Measurements from ENCODE around the gene CCL26.
"Not testable (repeated sequence)": the region's sequence is repeated elsewhere in the genome, so short reads cannot be mapped to it uniquely, and the experiment has no call there.

DNA sequence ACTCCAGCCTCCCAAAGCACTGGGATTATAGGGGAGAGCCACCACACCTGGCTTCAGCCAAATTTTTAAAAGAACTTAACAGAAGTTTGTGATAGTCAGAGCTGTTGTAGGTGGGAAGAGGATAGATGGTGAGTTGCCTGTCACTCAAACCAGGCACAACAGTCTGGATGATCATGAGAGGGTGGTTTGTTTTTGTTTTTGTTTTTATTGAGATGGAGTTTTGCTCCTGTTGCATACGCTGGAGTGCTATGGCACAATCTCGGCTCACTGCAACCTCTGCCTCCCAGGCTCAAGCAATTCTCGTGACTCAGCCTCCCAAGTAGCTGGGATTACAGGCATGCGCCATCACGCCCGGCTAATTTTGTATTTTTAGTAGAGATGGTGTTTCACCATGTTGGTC lies 1.9 kb upstream of the CCL26 start:
- TF ChIP-seq ZNF174 (CRISPR knock-in tag; IDR thresholded peaks at IDR 0.05); CEBPB (tag; IDR thresholded peaks at IDR 0.05); RCOR1 (IDR thresholded peaks at IDR 0.05; ENCODE audit: borderline replicate concordance in 1 of 2, low read depth in 2 of 2, low read length in 2 of 2); MAZ (CRISPR knock-in tag; conservative IDR thresholded peaks at IDR 0.05 in 1 of 2, IDR thresholded peaks at IDR 0.05 in 1 of 2); MXI1 (IDR thresholded peaks at IDR 0.05; ENCODE audit: low read depth, low read length); CHD2 (IDR thresholded peaks at IDR 0.05; ENCODE audit: low read depth, low read length); SMAD1 (IDR thresholded peaks at IDR 0.05; ENCODE audit: low read depth, low read length, partially characterized antibody); SMC3 (conservative IDR thresholded peaks at IDR 0.05; ENCODE audit: insufficient read depth, low read depth, low read length): not testable (repeated sequence)
- TF ChIP-seq, protein P1, sequence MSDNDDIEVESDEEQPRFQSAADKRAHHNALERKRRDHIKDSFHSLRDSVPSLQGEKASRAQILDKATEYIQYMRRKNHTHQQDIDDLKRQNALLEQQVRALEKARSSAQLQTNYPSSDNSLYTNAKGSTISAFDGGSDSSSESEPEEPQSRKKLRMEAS (CRISPR knock-in tag; IDR thresholded peaks at IDR 0.05): not testable (repeated sequence)
- TF ChIP-seq, protein P2, sequence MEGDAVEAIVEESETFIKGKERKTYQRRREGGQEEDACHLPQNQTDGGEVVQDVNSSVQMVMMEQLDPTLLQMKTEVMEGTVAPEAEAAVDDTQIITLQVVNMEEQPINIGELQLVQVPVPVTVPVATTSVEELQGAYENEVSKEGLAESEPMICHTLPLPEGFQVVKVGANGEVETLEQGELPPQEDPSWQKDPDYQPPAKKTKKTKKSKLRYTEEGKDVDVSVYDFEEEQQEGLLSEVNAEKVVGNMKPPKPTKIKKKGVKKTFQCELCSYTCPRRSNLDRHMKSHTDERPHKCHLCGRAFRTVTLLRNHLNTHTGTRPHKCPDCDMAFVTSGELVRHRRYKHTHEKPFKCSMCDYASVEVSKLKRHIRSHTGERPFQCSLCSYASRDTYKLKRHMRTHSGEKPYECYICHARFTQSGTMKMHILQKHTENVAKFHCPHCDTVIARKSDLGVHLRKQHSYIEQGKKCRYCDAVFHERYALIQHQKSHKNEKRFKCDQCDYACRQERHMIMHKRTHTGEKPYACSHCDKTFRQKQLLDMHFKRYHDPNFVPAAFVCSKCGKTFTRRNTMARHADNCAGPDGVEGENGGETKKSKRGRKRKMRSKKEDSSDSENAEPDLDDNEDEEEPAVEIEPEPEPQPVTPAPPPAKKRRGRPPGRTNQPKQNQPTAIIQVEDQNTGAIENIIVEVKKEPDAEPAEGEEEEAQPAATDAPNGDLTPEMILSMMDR (IDR thresholded peaks at IDR 0.05 in 2 of 3, conservative IDR thresholded peaks at IDR 0.05 in 1 of 3; ENCODE audit: insufficient read depth in 2 of 3, low read depth in 1 of 3, low read length in 3 of 3): not testable (repeated sequence)
- TF ChIP-seq, protein P3, sequence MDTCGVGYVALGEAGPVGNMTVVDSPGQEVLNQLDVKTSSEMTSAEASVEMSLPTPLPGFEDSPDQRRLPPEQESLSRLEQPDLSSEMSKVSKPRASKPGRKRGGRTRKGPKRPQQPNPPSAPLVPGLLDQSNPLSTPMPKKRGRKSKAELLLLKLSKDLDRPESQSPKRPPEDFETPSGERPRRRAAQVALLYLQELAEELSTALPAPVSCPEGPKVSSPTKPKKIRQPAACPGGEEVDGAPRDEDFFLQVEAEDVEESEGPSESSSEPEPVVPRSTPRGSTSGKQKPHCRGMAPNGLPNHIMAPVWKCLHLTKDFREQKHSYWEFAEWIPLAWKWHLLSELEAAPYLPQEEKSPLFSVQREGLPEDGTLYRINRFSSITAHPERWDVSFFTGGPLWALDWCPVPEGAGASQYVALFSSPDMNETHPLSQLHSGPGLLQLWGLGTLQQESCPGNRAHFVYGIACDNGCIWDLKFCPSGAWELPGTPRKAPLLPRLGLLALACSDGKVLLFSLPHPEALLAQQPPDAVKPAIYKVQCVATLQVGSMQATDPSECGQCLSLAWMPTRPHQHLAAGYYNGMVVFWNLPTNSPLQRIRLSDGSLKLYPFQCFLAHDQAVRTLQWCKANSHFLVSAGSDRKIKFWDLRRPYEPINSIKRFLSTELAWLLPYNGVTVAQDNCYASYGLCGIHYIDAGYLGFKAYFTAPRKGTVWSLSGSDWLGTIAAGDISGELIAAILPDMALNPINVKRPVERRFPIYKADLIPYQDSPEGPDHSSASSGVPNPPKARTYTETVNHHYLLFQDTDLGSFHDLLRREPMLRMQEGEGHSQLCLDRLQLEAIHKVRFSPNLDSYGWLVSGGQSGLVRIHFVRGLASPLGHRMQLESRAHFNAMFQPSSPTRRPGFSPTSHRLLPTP (IDR thresholded peaks at IDR 0.05; ENCODE audit: borderline replicate concordance, extremely low read depth, insufficient read length): not testable (repeated sequence)
- TF ChIP-seq, protein P4, sequence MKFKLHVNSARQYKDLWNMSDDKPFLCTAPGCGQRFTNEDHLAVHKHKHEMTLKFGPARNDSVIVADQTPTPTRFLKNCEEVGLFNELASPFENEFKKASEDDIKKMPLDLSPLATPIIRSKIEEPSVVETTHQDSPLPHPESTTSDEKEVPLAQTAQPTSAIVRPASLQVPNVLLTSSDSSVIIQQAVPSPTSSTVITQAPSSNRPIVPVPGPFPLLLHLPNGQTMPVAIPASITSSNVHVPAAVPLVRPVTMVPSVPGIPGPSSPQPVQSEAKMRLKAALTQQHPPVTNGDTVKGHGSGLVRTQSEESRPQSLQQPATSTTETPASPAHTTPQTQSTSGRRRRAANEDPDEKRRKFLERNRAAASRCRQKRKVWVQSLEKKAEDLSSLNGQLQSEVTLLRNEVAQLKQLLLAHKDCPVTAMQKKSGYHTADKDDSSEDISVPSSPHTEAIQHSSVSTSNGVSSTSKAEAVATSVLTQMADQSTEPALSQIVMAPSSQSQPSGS (CRISPR knock-in tag; IDR thresholded peaks at IDR 0.05): not testable (repeated sequence)
